WTC11 (cell line): Measurements from ENCODE around the gene MAP6.

Experiments used
- KAT7 ChIP-seq: sonication (generic); formaldehyde crosslinking; IDR thresholded peaks from 2 replicates; pipeline ENCODE4 v1.8.1; 2023; ENCODE audit warnings: missing genetic modification reagents, mild to moderate bottlenecking, borderline replicate concordance
- ZNF219 ChIP-seq: sonication (generic); formaldehyde crosslinking; IDR thresholded peaks from 2 replicates; pipeline ENCODE4 v1.8.0; 2023; ENCODE audit warnings: missing genetic modification reagents, mild to moderate bottlenecking, borderline replicate concordance
- TF ChIP-seq, protein P1 (sequence below): fragments of 200-600 bp; IDR thresholded peaks from 2 replicates; pipeline ENCODE4 v1.8.0; 2022; ENCODE audit warnings: antibody characterized with exemption
- TF ChIP-seq, protein P2 (sequence below): sonication (generic); formaldehyde crosslinking; IDR thresholded peaks from 2 replicates; pipeline ENCODE4 v1.8.1; 2022; ENCODE audit warnings: low read depth, mild to moderate bottlenecking, moderate library complexity, missing genetic modification reagents, borderline replicate concordance
- TF ChIP-seq, protein P3 (sequence below): sonication (generic); formaldehyde crosslinking; IDR thresholded peaks from 2 replicates; pipeline ENCODE4 v1.8.1; 2022; ENCODE audit warnings: missing genetic modification reagents, borderline replicate concordance

DNA sequence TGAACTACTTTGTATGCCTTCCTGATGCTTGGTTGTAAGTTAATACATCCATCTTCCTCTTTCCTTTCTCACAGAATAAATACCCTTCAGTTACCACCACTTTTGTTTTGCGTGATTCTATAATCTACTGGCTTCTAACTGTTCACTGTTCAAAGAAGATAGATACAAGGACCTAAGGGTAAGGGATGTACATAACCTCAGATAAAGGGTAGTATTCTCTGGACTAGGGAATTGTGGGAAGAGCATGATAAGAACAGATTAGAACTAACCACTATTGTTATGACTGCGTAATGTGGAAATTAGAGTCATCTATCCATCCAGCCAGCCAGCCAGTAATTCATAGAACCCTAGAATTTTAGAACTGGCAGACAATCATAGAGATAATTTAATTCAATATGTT lies 36.4 kb downstream of the MAP6 start:
- TF ChIP-seq ZNF219 (CRISPR knock-in tag) = no peak
- TF ChIP-seq KAT7 (CRISPR knock-in tag) = no peak
- TF ChIP-seq, protein P1, sequence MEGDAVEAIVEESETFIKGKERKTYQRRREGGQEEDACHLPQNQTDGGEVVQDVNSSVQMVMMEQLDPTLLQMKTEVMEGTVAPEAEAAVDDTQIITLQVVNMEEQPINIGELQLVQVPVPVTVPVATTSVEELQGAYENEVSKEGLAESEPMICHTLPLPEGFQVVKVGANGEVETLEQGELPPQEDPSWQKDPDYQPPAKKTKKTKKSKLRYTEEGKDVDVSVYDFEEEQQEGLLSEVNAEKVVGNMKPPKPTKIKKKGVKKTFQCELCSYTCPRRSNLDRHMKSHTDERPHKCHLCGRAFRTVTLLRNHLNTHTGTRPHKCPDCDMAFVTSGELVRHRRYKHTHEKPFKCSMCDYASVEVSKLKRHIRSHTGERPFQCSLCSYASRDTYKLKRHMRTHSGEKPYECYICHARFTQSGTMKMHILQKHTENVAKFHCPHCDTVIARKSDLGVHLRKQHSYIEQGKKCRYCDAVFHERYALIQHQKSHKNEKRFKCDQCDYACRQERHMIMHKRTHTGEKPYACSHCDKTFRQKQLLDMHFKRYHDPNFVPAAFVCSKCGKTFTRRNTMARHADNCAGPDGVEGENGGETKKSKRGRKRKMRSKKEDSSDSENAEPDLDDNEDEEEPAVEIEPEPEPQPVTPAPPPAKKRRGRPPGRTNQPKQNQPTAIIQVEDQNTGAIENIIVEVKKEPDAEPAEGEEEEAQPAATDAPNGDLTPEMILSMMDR = no peak
- TF ChIP-seq, protein P2, sequence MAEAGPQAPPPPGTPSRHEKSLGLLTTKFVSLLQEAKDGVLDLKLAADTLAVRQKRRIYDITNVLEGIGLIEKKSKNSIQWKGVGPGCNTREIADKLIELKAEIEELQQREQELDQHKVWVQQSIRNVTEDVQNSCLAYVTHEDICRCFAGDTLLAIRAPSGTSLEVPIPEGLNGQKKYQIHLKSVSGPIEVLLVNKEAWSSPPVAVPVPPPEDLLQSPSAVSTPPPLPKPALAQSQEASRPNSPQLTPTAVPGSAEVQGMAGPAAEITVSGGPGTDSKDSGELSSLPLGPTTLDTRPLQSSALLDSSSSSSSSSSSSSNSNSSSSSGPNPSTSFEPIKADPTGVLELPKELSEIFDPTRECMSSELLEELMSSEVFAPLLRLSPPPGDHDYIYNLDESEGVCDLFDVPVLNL (CRISPR knock-in tag) = no peak
- TF ChIP-seq, protein P3, sequence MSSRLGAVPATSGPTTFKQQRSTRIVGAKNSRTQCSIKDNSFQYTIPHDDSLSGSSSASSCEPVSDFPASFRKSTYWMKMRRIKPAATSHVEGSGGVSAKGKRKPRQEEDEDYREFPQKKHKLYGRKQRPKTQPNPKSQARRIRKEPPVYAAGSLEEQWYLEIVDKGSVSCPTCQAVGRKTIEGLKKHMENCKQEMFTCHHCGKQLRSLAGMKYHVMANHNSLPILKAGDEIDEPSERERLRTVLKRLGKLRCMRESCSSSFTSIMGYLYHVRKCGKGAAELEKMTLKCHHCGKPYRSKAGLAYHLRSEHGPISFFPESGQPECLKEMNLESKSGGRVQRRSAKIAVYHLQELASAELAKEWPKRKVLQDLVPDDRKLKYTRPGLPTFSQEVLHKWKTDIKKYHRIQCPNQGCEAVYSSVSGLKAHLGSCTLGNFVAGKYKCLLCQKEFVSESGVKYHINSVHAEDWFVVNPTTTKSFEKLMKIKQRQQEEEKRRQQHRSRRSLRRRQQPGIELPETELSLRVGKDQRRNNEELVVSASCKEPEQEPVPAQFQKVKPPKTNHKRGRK = no peak
